ENCODE results near the gene TXNRD2.

- TF ChIP-seq CTCF (conservative IDR thresholded peaks at IDR 0.05) = no peak
- no peak for TF ChIP-seq ZFX (IDR thresholded peaks at IDR 0.05)
These were observed 46.0 kb upstream of the TXNRD2 start for GRCh38 chr22:19987394-19988306.

Measured in C4-2B (cell line).